Activated T-cell treated with anti-CD3 and anti-CD28 coated beads for 1 hour (primary cell): ENCODE measurements around the gene PITX3.
A peak's percentile ranks its signal among the peaks of the same experiment; 100 is the strongest.

Experiments used
- DNase-seq: peaks from one replicate; pipeline ENCODE4 v3.0.0-alpha.2; 2020; ENCODE audit warnings: low read depth

PITX3 gene

DNA sequence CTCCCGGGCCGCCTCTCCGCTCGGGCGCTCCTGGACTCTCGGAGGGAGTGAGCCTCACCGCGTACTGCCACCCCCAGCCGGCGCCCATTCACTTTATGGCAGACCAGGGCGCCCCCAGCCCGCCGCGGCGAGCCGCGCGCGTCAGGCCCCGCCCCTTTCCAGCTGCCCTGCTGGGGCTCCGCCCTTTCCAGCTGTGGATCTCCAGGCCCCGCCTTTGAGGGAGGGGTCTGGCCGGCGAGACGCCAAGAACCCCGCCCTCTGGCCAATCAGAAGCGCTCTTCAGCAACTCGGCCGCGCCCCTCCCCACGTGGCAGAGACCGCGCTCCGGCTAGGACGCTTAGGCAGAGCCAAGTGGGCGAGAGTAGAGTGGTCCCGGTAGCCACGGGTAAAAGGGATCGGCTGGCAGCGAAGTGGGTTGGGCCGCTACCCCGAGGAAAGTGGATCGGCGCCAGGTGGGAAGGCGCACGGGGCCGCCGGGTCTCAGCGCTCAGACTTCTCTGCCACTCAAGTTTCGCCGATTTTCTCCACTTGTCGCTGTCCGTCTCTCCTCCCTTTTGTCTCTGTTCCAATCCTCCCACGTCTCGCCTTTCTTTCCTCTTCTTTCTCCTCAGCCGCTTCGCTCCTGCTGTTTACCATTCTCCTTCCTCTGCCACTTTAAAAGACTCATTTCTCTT is at the start of gene PITX3:
PITX3 (minus strand) TSS at position 69 of the 674 bp plus-strand sequence. CDS start 9,432 bp downstream, outside the sequence.
- DNase-seq = peak; percentile 73

DNA sequence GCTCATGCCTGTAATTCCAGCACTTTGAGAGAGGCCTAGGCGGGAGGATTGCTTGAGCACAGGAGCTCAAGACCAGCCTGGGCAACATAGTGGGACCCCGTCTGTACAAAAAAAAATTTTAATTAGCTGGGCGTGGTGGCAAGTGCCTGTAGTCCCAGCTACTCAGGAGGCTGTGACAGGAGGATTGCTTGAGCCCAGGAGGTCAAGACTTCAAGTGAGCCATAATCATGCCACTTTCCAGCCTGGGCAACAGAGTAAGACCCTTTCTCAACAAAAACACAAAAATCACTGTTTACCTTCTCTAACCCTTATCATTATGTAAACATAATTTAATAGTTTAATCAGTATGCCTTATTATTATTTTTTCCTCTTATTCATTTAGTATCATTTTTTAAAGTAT is 48.5 kb upstream of the PITX3 start:
- no peak for DNase-seq

DNA sequence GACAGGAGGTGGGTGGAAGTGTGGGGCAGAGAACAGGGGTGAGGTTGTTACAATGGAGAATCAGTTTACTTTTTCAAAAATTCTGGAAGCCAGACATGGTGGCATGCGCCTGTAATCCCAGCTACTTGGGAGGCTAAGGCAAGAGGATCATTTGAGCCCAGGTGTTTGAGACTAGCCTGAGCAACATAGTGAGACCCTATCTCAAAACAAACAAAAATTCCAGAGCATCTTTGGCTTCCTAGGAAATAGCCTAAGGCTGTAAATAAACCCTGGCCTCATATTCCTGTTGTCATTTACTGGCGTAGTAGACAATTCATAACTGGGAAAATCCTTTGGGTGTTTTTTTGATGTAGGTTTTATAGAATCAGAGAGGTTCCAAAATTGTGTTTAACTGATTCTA is 48.0 kb upstream of the PITX3 start:
- DNase-seq = no peak

DNA sequence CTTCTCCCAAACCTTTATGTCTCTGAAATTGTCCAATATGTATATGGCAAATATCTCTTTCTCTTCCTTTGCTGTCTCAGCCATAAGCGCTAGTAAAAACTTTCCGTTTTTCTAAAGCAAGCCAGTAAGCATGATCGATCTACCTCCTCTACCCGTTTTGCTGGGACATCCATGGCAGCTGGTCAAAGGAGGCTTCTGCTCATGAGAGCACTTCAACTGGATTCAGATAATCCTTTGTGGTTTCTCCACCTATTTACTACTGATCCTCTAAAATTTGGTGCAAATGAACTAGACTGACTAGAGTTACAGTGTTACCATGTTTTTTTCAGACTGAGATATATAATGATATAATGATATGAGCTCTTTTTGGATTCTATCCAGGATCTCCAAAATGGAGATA is 46.7 kb upstream of the PITX3 start:
- DNase-seq = no peak

DNA sequence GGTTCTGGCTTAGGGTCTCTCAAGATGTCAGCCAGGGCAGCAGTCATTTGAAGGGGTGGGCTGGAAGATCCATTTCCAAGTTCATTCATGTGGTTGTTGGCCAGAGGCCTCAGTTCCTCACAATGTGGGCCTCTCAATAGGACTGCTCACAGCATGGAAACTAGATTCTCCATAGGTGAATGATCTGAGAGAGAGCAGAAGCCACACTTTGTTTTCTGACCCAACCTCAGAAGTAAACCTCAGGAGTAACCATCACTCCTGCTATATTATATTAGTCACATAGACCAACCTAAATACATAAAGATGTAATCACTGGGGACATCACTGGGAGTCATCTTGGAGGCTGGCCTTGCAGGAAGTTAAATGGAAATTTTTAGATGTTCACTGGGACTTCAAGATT is 46.2 kb upstream of the PITX3 start:
- no peak for DNase-seq

DNA sequence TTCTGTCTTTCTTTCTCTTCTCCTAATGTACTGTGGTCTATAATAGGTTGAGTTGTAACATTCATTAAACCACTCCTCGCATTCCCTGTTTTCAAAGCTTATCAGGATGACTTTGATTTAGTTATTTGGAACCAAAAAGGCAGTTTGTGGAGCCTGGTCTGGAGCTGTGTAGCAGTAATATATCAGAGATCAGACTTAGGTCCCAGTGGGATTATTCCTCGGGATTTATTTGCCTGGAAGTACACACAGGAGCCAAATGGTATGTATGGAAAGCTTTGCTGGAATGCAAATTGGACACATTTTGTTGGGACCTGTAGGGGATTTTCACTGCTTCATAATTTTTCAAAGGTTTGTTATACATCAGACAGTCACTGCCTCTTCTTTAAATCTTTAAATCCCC is 44.9 kb upstream of the PITX3 start:
- no peak for DNase-seq

DNA sequence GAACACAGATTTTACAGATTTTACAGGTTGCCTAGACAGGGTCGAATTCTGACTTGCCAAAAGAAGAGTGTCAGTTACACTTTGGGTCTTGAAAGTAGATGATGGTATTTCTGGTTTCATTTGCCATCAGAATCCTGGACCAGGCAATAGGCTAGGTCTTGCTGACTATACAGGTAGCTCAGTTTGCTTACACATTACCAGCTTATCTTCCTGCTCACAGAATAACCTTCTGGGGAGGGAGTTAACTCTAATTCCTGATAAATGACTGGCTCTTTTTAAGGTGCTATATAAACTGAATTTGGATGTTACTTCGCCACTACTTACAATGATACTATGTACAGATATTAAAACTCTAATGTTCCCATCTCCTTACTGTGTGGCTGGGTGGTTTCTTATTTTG is 43.8 kb upstream of the PITX3 start:
- no peak for DNase-seq

DNA sequence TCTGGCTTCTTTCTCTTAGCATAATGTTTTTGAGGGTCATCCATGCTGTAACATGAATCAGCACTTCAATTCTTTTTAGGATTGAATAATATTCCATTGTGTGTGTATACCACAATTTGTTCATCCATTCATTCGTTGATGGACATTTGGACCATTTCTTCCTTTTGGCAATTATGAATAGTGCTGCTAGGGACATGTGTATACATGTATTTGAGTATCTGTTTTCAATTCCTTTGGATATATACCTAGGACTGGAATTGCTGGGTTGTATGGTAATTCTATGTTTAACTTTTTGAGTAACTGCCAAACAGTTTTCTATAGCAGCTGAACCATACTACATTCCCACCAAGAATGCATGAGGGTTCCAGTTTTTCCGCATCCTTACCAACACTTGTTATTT is 43.2 kb upstream of the PITX3 start:
- DNase-seq = no peak

DNA sequence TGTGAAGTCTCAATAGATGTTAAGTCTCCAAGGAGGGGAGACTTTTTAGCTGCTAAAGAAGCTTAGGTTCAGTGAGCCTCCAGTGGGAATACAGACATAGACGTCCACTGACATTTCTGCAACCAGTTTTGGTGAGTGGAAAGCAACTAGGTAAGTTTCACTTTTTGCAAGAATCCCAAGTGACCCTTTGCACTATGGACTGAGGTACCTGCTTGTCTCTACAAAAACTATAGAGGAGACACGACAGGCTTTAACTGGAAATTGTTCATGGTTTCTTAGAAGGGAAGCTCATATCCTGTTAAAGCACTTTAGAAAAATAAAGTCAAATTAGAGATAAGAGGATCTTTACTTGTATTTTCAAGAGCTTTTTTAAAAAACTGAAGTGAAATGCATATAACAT is 42.6 kb upstream of the PITX3 start:
- no peak for DNase-seq

DNA sequence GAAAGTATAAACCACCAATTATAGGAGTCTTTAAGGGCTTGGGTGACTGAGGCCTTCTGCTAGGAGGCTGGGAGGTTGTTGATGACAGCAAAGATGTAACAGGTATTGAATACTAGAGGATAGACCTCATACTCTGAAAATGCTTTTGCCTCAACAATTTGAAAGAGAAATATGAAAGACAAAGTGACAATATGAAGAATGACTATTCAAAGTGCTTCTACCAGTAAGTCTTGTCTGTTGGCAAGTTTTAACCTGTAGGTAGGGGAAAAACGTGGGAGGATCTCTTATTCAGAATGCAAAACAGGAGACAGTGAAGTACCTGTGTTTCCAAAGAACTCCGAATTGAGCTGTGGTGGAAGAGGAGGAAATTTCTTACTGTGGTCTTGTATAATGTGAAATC is 42.2 kb upstream of the PITX3 start:
- DNase-seq = no peak

DNA sequence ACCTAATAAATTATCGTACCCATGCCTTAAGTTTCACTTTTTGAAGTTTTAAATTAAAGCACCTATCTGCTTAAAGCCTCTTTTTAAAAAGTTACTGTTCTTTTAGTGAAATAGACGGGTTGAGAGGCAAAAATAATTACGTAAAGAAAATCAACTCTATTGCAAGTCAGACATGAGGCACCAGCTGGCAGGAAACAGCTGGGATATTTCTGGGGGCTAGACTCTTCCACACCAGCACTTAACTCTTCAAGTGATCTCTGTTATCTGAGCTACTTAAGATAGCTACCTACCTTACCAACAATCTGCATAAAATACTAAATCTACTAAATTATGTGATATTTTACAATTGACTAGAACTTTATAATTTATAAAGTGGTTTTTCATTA is 39.8 kb upstream of the PITX3 start:
- DNase-seq = no peak

DNA sequence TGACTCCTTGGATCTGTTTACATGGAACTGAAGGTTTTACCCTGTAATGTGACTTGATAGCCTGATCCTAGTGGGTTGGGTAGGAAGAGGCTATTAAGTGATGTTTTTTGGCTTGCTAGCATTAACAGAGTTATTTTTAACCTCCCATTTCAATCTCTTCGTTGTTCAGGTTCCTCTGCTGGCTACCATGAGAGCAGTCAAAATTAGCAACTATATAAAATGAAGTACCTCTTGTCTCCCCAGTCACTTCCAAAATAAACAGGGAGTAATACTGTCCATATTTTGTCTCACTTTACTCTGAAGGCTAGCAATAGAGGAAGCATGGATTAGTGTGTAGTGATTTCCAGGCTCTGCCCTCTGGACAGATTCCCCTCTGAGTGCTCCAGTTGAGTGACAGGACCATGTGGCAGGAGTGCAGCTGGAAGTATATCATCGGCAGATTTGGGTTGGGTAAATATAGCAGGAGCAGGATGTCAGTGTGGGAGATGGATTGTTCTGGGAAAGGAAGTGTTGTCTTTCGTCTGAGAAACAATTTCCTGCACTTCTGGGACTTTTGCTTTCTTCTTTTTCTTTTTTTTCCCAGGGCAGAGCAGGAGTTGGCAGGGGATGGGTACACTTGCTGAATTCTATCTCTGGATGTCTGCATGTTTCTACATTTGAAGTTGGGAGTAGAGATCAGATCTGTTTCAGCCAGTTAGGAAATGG is 39.2 kb upstream of the PITX3 start:
- DNase-seq = no peak

DNA sequence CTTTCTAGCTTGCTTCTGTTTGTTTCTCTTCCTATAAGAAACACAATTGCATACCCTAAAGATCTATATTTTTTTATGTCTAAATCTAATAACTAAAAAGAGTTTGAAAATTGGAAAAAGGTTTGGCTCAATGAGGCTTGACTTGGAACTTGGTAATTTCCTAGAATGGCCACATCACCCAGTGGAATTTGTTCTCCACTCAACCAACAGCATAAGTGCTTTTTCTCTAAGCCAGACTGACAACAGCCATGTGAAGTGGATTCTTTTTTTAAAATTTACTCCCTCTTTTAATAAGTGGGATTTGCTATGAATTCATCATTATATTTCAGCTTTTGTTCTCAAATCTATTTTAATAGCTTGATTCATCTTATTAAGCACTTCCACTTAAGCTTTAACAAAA is 37.8 kb upstream of the PITX3 start:
- DNase-seq = no peak

DNA sequence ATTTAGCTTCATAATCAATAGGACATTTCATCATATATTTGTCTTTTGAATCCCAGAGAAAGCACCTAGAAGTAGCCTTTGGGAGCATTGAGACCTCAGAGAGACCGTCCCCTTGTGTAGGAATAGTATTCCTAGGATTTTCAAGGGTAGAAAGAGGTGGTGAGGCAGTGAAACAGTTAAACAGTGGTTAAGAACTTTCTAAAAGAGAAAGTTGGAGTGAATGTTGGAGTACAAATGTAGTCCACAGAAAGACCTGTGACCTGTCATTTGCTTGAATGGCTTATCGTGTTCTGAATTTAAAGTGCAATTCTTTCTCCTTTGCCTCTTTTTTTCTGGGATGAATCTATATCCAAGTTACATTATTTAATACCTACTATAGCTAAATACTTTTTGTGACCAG is 34.0 kb upstream of the PITX3 start:
- no peak for DNase-seq

DNA sequence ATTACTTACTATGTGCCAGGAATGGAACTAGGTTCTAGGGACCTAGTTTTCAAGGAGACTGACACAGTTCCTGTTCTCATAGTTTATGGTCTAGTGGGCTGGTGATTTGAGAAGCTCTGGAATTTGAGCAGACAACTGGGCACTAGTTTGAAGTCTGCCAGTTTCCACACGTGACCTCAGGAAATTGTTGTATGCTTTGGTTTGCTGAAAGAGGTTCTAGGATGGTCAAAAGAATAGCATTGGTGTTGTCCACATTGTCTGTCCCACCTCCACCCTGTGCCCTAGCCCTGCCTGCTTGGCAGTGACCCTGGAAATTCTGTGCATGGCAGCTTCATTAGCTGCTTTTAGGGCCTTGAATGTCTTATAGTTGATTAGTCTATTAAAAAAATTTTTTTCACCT is 32.8 kb upstream of the PITX3 start:
- no peak for DNase-seq

DNA sequence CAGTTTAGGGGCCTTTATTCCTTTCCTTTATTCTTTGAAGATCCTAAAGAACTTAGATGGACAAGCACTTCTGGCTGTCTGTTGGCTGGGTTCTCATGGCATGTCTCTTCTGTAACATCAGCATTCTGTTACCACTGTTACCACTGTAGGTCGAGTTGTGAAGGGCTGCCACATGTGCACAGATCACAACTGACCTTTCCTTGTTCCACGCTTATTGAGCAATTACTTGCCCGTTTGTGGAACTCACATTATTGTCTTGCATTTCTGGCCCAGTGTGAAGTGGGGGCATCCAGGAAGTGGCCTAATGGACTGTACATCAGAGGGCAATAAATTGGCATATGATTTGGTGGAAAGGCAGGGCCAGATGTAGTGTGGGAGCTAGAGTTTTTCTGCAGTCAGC is 27.7 kb upstream of the PITX3 start:
- DNase-seq = no peak

DNA sequence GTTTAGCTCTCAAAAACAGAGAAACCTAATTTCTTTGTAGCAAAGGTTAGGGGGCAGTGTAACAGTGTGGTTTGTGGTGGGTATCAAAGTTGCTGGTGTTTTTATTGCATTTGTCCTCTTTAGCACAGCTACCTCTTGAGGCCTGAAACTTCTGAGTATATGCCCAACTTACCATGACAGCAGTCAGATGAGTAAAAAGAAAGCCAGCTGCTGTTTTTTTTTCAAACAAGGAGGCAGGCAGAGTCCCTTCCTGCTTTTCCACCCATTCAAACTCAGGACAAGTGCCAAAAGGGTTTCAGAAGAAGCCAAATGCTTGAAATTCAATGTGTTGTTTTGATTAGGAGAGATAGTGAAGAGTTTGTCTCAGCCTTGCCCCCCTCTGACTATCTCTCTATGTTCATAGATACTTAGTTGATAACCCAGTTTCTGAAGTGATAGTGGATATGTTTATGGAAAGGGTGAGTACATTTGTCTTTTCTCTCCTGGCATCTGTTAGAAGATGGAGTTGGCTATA is 27.1 kb upstream of the PITX3 start:
- DNase-seq = no peak

DNA sequence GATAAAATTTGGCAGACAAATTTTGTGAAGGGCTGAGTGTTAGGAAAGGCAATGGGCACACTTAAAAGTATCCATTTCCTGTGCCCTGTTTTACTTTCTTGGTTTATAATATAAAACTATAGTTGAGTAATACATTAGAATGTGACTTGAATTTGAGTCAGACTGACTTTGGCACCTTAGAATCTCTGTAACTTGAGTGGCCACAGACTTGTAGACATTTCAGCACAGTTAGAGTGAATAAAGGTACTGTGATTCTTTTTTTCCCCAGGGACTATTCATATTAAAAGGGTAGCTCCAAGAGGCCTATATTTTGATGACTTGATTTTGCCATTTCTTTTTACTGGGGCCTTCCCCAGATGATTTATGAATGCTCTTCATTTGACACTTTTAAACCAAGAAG is 26.4 kb upstream of the PITX3 start:
- no peak for DNase-seq

DNA sequence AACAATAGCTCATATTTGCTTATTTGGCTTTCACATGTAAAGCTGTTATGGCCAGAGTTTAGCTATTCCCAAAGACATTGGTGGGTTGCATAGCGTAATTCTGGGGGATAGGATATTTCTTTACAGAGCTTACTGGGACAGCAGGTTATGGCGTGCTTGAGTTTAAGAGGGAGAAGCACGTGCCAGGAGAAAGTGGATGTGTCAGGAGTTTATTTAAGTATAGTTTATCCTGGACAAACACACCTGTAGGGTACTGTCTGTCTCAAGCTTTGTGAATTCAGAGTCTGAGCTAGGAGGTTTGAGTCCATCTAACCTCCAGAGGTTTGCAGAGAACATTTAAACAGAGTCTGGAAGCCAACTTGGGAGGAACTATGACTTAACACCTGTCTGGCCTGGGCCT is 25.4 kb upstream of the PITX3 start:
- DNase-seq = no peak

DNA sequence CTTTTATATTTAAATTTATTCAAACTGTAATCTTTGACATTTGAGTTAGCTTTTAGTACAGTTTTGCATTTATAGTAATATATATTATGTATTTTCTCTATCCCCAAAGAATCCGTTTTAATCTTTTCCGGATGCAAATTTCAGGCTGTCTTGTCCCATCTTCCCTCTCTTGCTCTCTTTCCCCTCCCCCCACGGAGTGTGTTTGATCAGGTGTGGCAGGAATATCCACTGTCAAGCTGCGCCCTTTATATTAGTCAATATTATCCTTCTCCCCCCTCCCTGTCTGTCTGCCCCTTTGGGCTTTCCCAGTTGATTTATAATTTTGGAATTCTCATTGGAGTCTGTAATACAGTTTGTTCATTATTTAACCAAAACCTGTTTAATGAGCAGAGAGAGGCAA is 23.1 kb upstream of the PITX3 start:
- no peak for DNase-seq

DNA sequence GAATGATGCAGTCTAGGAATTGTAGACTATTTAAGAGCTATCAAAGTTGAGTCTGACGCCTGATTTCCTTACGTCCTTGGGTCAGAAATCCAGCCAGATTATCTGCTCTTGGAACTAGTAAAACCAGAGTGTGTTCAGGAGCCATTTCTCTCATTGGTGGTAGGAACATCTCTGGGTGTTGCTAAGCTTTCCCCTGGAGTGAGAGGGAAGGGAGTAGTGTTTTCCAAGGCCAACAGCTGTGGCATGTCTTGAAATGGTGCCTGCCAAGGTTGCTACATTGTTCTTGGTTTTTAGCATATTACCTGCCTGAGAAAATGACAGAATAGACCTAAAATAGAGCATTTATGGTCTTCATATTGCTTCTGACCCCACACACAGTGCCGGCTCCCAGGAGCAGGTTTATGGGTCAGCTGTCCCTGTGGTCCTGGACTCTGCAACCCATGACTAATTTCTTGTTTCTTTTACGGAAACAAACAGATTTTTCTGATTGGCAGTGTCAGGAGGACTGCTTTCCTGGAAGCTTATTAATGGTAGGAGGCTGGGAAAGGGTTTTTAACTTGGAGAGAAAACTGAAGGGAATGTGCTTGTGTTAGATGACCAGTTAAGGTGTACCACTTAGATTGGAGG is 21.5 kb upstream of the PITX3 start:
- no peak for DNase-seq

DNA sequence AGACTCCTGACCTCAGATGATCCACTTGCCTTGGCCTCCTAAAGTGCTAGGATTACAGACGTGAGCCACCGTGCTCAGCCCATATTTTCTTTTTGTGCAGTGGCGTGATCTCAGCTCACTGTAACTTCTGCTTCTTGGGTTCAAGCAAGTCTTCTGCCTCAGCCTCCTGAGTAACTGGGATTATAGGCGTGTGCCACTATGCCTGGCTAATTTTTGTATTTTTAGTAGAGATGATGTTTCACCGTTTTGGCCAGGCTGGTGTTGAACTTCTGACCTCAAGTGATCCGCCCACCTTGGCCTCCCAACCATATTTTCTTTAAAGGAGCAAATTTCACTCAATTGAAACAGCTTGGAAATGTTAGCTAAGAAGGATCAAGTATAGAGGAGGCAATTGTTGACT is 20.5 kb upstream of the PITX3 start:
- no peak for DNase-seq

DNA sequence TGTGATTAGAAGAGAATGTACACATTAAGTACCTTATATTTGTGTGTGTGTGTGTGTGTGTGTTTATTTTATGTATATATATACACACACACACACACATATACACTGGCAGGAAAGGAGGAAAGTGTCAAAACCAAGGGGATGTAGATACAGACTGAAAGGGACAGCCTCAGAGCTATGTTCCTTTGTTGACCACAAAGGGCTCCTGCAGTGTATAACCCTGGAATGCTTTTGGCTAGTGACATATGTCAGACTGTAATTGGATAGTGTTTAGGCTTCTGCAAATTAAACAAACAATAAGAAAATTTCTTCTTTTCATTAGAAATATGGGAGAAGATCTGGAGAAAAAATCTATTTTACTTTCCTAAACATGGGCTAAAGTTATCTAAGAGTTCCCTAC is 19.9 kb upstream of the PITX3 start:
- no peak for DNase-seq

DNA sequence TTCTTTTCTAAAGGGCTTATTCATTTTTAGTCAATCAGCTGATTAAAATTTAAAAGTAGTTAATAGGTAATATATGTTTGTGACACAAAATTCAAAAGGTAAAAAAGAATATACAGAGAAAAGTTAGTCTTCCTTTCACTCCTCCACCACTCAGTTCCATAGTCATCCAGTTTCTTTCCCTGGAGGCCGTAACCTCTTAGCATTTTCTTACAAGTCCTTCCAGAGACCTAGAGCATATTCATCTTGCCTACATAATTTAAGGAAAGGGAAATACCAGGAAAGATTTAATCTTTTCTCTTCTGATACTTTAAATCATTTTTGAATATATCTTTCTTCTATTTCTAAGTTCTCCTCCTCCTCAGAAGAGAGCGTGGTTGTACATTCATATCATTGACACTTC is 14.1 kb upstream of the PITX3 start:
- DNase-seq = no peak
